RCC 7860 (cell line): ENCODE measurements around the gene KRT8.
A peak's percentile ranks its signal among the peaks of the same experiment; 100 is the strongest.
"Not testable (repeated sequence)": the region's sequence is repeated elsewhere in the genome, so short reads cannot be mapped to it uniquely, and the experiment has no call there.

Experiments
- DNase-seq: peaks from one replicate; pipeline ENCODE4 v3.0.0-alpha.2; 2015; ENCODE audit warnings: low spot score
- FAIRE-seq: peaks from 2 replicates; lab custom pipeline; 2012; peaks lifted over from hg19 to GRCh38; lab: Jason Lieb, UNC

The KRT8 gene

GRCh38 chr12:52903285-52903854, 1.5 kb downstream of the KRT8 start:
- FAIRE-seq = no peak
- peak; percentile 60 for DNase-seq

- DNase-seq (no peak), FAIRE-seq (no peak)
Measured at GRCh38 chr12:52901715-52902541, 2.9 kb downstream of the KRT8 start.

GRCh38 chr12:52900896-52901714, 3.8 kb downstream of the KRT8 start:
- FAIRE-seq = no peak
- no peak for DNase-seq

- no peak for FAIRE-seq
- no peak for DNase-seq
Measured at GRCh38 chr12:52900166-52900895, 4.5 kb downstream of the KRT8 start.

GRCh38 chr12:52899338-52900035, 5.4 kb downstream of the KRT8 start:
- no peak for FAIRE-seq

GRCh38 chr12:52896190-52897100, 8.4 kb downstream of the KRT8 start:
- no peak for FAIRE-seq

More at GRCh38 chr12:52899338-52900035, 5.4 kb downstream of the KRT8 start:
- DNase-seq = no peak

GRCh38 chr12:52895726-52896189, 9.1 kb downstream of the KRT8 start:
- no peak for DNase-seq
- FAIRE-seq = no peak

More at GRCh38 chr12:52896190-52897100, 8.4 kb downstream of the KRT8 start:
- DNase-seq = no peak

- FAIRE-seq (no peak), DNase-seq (no peak)
Measured at GRCh38 chr12:52892974-52893373, 11.9 kb downstream of the KRT8 start.

GRCh38 chr12:52892207-52892852, 12.5 kb downstream of the KRT8 start:
- DNase-seq (no peak), FAIRE-seq (no peak)

- no peak for DNase-seq
- no peak for FAIRE-seq
Measured at GRCh38 chr12:52891044-52891443, 13.8 kb downstream of the KRT8 start.

- FAIRE-seq (no peak), DNase-seq (no peak)
Measured at GRCh38 chr12:52890417-52890816, 14.5 kb downstream of the KRT8 start.

- FAIRE-seq (no peak), DNase-seq (peak; percentile 32)
Measured at GRCh38 chr12:52884526-52885293, 20.2 kb downstream of the KRT8 start.

GRCh38 chr12:52880499-52880898, 24.4 kb downstream of the KRT8 start:
- not testable (repeated sequence) for FAIRE-seq

GRCh38 chr12:52879394-52880351, 25.2 kb downstream of the KRT8 start:
- FAIRE-seq = no peak
- peak; percentile 67 for DNase-seq

More at GRCh38 chr12:52880499-52880898, 24.4 kb downstream of the KRT8 start:
- DNase-seq = not testable (repeated sequence)

GRCh38 chr12:52878507-52879393, 26.1 kb downstream of the KRT8 start:
- DNase-seq (no peak), FAIRE-seq (no peak)

- FAIRE-seq (no peak), DNase-seq (no peak)
Measured at GRCh38 chr12:52877242-52877641, 27.6 kb downstream of the KRT8 start.
